ENCODE measurements around the gene LIMCH1. TPM values are rescaled to one million over a fixed set of nuclear protein-coding genes. Genes with fewer than 3 reads are reported as not detected.

The LIMCH1 gene
- total RNA-seq, 1 experiment from 2014 or later, result 48.4 TPM

- BruUV-seq (replicated peaks), result no TSS peak
- intact Hi-C loops (cut with micrococcal nuclease), result no loop called here
- TF ChIP-seq CTCF (IDR thresholded peaks at IDR 0.05; ENCODE audit: unreplicated experiment), result no peak
- Mint-ChIP-seq H3K9me3 (ENCODE audit: unreplicated experiment) (no peaks in the 10 kb centered on the region), H3K4me3 (ENCODE audit: unreplicated experiment) (no peak overlapping the region), H3K36me3 (ENCODE audit: insufficient read depth, unreplicated experiment) (peaks cover 6% of the 10 kb centered on the region), H3K27ac (ENCODE audit: low read depth, unreplicated experiment) (no peak overlapping the region), H3K27me3 (ENCODE audit: insufficient read depth, unreplicated experiment) (no peaks in the 10 kb centered on the region), H3K4me1 (ENCODE audit: insufficient read depth, unreplicated experiment) (peaks cover 12% of the 10 kb centered on the region)
- ChIA-PET CTCF (interaction anchor here (0.6 to 4.1 kb wide), 3 partner anchors 16 to 376 kb away, joined by 3 to 25 read pairs (median 3); no protein-coding TSS in a partner anchor), POLR2A (no interaction called here)
- DNase-seq (ENCODE audit: unreplicated experiment), result no peak
Measured at GRCh38 chr4:41657561-41657960, 119.6 kb downstream of the LIMCH1 start.

GRCh38 chr4:41658163-41658562 lies 120.2 kb downstream of the LIMCH1 start:
- BruUV-seq (replicated peaks), result no TSS peak
- peaks cover 5% of the 10 kb centered on the region for H3K36me3 Mint-ChIP-seq (ENCODE audit: insufficient read depth, unreplicated experiment)
- no peak for DNase-seq (ENCODE audit: unreplicated experiment)
- intact Hi-C loops (cut with micrococcal nuclease), result no loop called here
- TF ChIP-seq CTCF (IDR thresholded peaks at IDR 0.05; ENCODE audit: unreplicated experiment), result no peak
- no peak overlapping the region for H3K4me3 Mint-ChIP-seq (ENCODE audit: unreplicated experiment)
- peaks cover 12% of the 10 kb centered on the region for H3K4me1 Mint-ChIP-seq (ENCODE audit: insufficient read depth, unreplicated experiment)
- H3K27me3 Mint-ChIP-seq (ENCODE audit: insufficient read depth, unreplicated experiment), result no peaks in the 10 kb centered on the region
- no peak overlapping the region for H3K27ac Mint-ChIP-seq (ENCODE audit: low read depth, unreplicated experiment)
- no peaks in the 10 kb centered on the region for H3K9me3 Mint-ChIP-seq (ENCODE audit: unreplicated experiment)
- CTCF ChIA-PET, result interaction anchor here (0.6 to 4.1 kb wide), 2 partner anchors 15 to 377 kb away, joined by 3 to 25 read pairs; no protein-coding TSS in a partner anchor
- POLR2A ChIA-PET, result interaction anchor here (1.0 kb wide), 1 partner anchor 91 kb away, joined by 3 read pairs; no protein-coding TSS in a partner anchor

GRCh38 chr4:41660352-41660751 lies 122.4 kb downstream of the LIMCH1 start:
- no peaks in the 10 kb centered on the region for H3K9me3 Mint-ChIP-seq (ENCODE audit: unreplicated experiment)
- no peaks in the 10 kb centered on the region for H3K27me3 Mint-ChIP-seq (ENCODE audit: insufficient read depth, unreplicated experiment)
- ChIA-PET CTCF (interaction anchor here (0.5 to 7.1 kb wide), 13 partner anchors 10 to 1642 kb away, joined by 3 to 191 read pairs (median 3); no protein-coding TSS in a partner anchor), POLR2A (interaction anchor here (1.2 to 2.1 kb wide), 2 partner anchors 23 to 379 kb away, joined by 4 to 19 read pairs; no protein-coding TSS in a partner anchor)
- no peak overlapping the region for H3K4me3 Mint-ChIP-seq (ENCODE audit: unreplicated experiment)
- DNase-seq (ENCODE audit: unreplicated experiment), result no peak
- no peak for TF ChIP-seq CTCF (IDR thresholded peaks at IDR 0.05; ENCODE audit: unreplicated experiment)
- no TSS peak for BruUV-seq (replicated peaks)
- peaks cover 7% of the 10 kb centered on the region for H3K4me1 Mint-ChIP-seq (ENCODE audit: insufficient read depth, unreplicated experiment)
- peaks cover 5% of the 10 kb centered on the region for H3K36me3 Mint-ChIP-seq (ENCODE audit: insufficient read depth, unreplicated experiment)
- peak overlapping the region; percentile 32 for H3K27ac Mint-ChIP-seq (ENCODE audit: low read depth, unreplicated experiment)
- intact Hi-C loops (cut with micrococcal nuclease), result loop anchor here (5.0 kb wide), 1 partner anchor 298 kb away; no protein-coding TSS in a partner anchor

- peak; percentile 89 for TF ChIP-seq CTCF (IDR thresholded peaks at IDR 0.05; ENCODE audit: unreplicated experiment)
- Mint-ChIP-seq H3K27me3 (ENCODE audit: insufficient read depth, unreplicated experiment) (no peaks in the 10 kb centered on the region), H3K9me3 (ENCODE audit: unreplicated experiment) (no peaks in the 10 kb centered on the region), H3K36me3 (ENCODE audit: insufficient read depth, unreplicated experiment) (peaks cover 5% of the 10 kb centered on the region), H3K27ac (ENCODE audit: low read depth, unreplicated experiment) (peak overlapping the region; percentile 32), H3K4me1 (ENCODE audit: insufficient read depth, unreplicated experiment) (no peaks in the 10 kb centered on the region), H3K4me3 (ENCODE audit: unreplicated experiment) (no peak overlapping the region)
- intact Hi-C loops (cut with micrococcal nuclease), result loop anchor here (1.0 to 5.0 kb wide), 6 partner anchors 32 to 924 kb away; no protein-coding TSS in a partner anchor
- ChIA-PET POLR2A (interaction anchor here (0.7 to 2.1 kb wide), 4 partner anchors 14 to 380 kb away, joined by 3 to 19 read pairs (median 4); no protein-coding TSS in a partner anchor), CTCF (interaction anchor here (0.5 to 7.1 kb wide), 39 partner anchors 9 to 1518 kb away, joined by 3 to 191 read pairs (median 4); no protein-coding TSS in a partner anchor)
- peak; percentile 70 for DNase-seq (ENCODE audit: unreplicated experiment)
- BruUV-seq (replicated peaks), result no TSS peak
Measured at GRCh38 chr4:41661442-41662076, 123.6 kb downstream of the LIMCH1 start.

Data from MCF 10A (cell line).